Measurements from ENCODE around the gene SAP30.

DNA sequence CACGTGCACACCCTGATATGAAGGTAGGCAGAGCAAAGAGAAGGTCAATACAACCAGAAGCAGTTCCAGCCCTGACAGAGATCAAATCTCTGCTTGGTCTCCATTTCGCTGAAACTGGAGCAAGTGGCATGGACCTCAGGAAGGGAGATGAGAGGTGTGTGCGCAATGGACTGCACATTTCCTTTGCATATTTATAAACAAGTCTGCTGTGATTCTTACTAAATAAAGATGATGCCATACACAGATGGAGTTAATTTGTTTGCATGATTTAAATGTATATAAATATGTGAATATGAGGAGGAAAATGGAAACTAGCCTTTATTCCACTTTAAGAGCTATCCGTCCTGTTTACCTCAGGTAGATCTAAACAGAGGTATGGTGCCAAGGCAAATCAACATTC lies 30.3 kb downstream of the SAP30 start:
- TF ChIP-seq, protein P1, sequence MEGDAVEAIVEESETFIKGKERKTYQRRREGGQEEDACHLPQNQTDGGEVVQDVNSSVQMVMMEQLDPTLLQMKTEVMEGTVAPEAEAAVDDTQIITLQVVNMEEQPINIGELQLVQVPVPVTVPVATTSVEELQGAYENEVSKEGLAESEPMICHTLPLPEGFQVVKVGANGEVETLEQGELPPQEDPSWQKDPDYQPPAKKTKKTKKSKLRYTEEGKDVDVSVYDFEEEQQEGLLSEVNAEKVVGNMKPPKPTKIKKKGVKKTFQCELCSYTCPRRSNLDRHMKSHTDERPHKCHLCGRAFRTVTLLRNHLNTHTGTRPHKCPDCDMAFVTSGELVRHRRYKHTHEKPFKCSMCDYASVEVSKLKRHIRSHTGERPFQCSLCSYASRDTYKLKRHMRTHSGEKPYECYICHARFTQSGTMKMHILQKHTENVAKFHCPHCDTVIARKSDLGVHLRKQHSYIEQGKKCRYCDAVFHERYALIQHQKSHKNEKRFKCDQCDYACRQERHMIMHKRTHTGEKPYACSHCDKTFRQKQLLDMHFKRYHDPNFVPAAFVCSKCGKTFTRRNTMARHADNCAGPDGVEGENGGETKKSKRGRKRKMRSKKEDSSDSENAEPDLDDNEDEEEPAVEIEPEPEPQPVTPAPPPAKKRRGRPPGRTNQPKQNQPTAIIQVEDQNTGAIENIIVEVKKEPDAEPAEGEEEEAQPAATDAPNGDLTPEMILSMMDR (IDR thresholded peaks at IDR 0.05): no peak
- no peak for TF ChIP-seq ZFX (IDR thresholded peaks at IDR 0.05; ENCODE audit: borderline replicate concordance)

All from 22Rv1 (cell line).